ENCODE measurements around the gene AHDC1. TPM values are rescaled to one million over a fixed set of nuclear protein-coding genes. Genes with fewer than 3 reads are reported as not detected.
A peak's percentile ranks its signal among the peaks of the same experiment; 100 is the strongest.

AHDC1 gene
- total and polyA plus RNA-seq, 2 experiments from 2014 or later = 3.9 to 5.3 TPM

DNA sequence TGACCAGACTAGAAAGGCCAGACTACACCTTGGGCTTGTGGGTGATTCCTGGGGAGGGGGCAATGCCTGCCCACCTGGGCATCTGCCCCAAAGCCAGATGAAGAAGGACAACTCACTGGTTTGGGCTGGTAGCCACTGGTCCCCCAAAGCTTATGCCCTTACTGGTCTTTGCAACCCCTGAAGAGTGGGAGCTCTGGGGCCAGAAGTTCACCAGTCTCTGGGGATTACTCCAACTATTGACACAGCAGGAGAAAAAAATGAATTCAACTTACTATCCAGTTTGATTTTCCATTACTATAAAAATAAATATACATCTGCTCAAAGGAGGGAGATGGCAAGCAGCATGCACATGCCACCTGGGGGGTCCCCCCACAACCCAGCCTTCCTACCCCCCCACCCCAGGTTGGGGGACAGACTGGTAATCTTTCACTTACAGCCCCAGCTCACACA is 2.6 kb downstream of the AHDC1 start:
- in situ Hi-C loops (cut with MboI) = loop anchor here (25.0 kb wide), 2 partner anchors 189 to 489 kb away; no protein-coding TSS in a partner anchor
- Histone ChIP-seq H3K9ac (peak overlapping the region; percentile 80), H3K27ac (peak overlapping the region; percentile 43)

GRCh38 chr1:27600498-27601175 is 3.3 kb downstream of the AHDC1 start:
- DNase-seq = no peak
- H3K9me2 ChIP-seq (ENCODE audit: insufficient read depth) = no peaks in the 10 kb centered on the region
- H3K36me3 ChIP-seq (ENCODE audit: low read depth) = no peaks in the 10 kb centered on the region
- peaks cover 45% of the 10 kb centered on the region for H3K4me1 ChIP-seq (ENCODE audit: insufficient read depth)
- no peaks in the 10 kb centered on the region for H3F3A ChIP-seq (ENCODE audit: insufficient read depth)
- peaks cover 77% of the 10 kb centered on the region for H3K79me2 ChIP-seq (ENCODE audit: insufficient read depth)
- H3K4me2 ChIP-seq (ENCODE audit: unreplicated experiment) = peak overlapping the region; percentile 95
- H3K4me3 ChIP-seq = peak overlapping the region; percentile 84
- TF ChIP-seq EZH2phosphoT487 (IDR thresholded peaks at IDR 0.05; ENCODE audit: insufficient read depth, low read depth) = no peak
- TF ChIP-seq EZH2 (IDR thresholded peaks at IDR 0.05; ENCODE audit: insufficient read depth, poor library complexity, severe bottlenecking) = no peak
- H3K27ac ChIP-seq = peak overlapping the region; percentile 43
- H3K9ac ChIP-seq = peak overlapping the region; percentile 80
- H4K20me1 ChIP-seq (ENCODE audit: insufficient read depth) = no peaks in the 10 kb centered on the region
- H2AFZ ChIP-seq = no peak overlapping the region
- H3K27me3 ChIP-seq (replicated peaks; ENCODE audit: insufficient read depth) = no peaks in the 10 kb centered on the region
- in situ Hi-C loops (cut with MboI) = loop anchor here (25.0 kb wide), 2 partner anchors 188 to 488 kb away; no protein-coding TSS in a partner anchor
- no peaks in the 10 kb centered on the region for H3K9me3 ChIP-seq (ENCODE audit: low read depth)
- 56 to 57% methylated on average over 3 of the region's 3 CpGs for WGBS, 2 experiments (ENCODE audit: low coverage in 1 of 2, low lambda C conversion rate in 2 of 2, missing lambda C conversion rate in 2 of 2)

More for the DNA sequence above, 2.6 kb downstream of the AHDC1 start:
- H3K4me1 ChIP-seq (ENCODE audit: insufficient read depth) = peaks cover 38% of the 10 kb centered on the region
- H3K9me3 ChIP-seq (ENCODE audit: low read depth) = no peaks in the 10 kb centered on the region
- no peaks in the 10 kb centered on the region for H3F3A ChIP-seq (ENCODE audit: insufficient read depth)
- no peaks in the 10 kb centered on the region for H3K27me3 ChIP-seq (replicated peaks; ENCODE audit: insufficient read depth)
- H3K4me2 ChIP-seq (ENCODE audit: unreplicated experiment) = peak overlapping the region; percentile 95
- H3K9me2 ChIP-seq (ENCODE audit: insufficient read depth) = no peaks in the 10 kb centered on the region
- H4K20me1 ChIP-seq (ENCODE audit: insufficient read depth) = no peaks in the 10 kb centered on the region
- DNase-seq = peak; percentile 60
- TF ChIP-seq EZH2phosphoT487 (IDR thresholded peaks at IDR 0.05; ENCODE audit: insufficient read depth, low read depth) (no peak), EZH2 (IDR thresholded peaks at IDR 0.05; ENCODE audit: insufficient read depth, poor library complexity, severe bottlenecking) (no peak)
- H3K79me2 ChIP-seq (ENCODE audit: insufficient read depth) = peaks cover 70% of the 10 kb centered on the region
- H3K36me3 ChIP-seq (ENCODE audit: low read depth) = no peaks in the 10 kb centered on the region
- H3K4me3 ChIP-seq = peak overlapping the region; percentile 84
- no peak overlapping the region for H2AFZ ChIP-seq

DNA sequence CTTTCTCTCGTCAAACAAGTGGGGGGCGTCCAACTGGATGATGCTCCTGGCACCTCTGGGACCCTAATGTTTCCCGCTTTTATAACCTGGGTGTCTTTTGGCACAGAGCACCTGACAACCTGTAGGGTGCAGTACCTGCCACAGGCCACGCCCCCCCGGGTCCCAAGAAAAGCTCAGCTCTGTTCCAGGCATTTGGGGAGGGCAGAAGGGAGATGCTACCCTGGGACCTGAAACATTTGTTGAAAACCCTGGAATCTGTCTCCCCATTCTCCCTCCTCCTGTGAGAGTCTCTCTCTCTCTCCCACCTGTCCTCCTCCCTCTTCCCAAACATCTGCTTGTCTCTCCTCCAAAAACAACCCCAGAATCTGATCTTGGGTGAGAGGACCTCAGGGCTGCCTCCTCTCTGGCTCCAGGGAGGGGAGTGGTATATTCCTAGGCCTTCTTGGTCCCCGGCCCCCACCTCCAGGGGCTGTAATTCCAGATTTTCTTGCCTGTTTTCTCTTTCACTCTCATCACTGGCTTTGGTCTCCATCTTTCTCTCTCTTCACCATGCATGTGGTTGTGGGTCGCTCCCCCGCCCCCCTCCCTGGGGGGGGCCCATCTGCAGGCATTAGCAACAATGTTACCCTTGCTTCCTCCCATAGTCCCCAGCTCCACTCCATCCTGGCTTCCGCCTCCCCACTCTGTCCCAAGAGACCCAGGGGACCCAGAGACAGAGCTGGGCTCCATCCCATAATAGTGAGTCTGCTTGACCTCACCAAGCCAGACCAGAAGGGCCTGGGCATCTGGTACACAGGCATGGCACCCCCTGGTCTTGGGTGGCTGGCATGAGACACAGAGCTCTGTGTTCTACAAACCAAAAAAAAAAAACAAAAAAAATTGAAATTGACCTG is 4.1 kb downstream of the AHDC1 start:
- 35 to 47% methylated on average over 7 to 9 of the region's 9 CpGs for WGBS, 2 experiments (ENCODE audit: low coverage in 1 of 2, low lambda C conversion rate in 2 of 2, missing lambda C conversion rate in 2 of 2)
- Histone ChIP-seq H2AFZ (no peak overlapping the region), H3K4me2 (ENCODE audit: unreplicated experiment) (peak overlapping the region; percentile 62), H3K36me3 (ENCODE audit: low read depth) (no peaks in the 10 kb centered on the region), H3F3A (ENCODE audit: insufficient read depth) (no peaks in the 10 kb centered on the region), H3K9me3 (ENCODE audit: low read depth) (no peaks in the 10 kb centered on the region), H3K27me3 (replicated peaks; ENCODE audit: insufficient read depth) (no peaks in the 10 kb centered on the region), H4K20me1 (ENCODE audit: insufficient read depth) (no peaks in the 10 kb centered on the region), H3K4me1 (ENCODE audit: insufficient read depth) (peaks cover 53% of the 10 kb centered on the region), H3K9me2 (ENCODE audit: insufficient read depth) (no peaks in the 10 kb centered on the region), H3K4me3 (peak overlapping the region; percentile 30; the same call in 1 of the 2 replicates), H3K27ac (peak overlapping the region; percentile 32), H3K9ac (no peak overlapping the region), H3K79me2 (ENCODE audit: insufficient read depth) (peaks cover 84% of the 10 kb centered on the region)
- in situ Hi-C loops (cut with MboI) = loop anchor here (25.0 kb wide), 2 partner anchors 188 to 488 kb away; no protein-coding TSS in a partner anchor
- TF ChIP-seq EZH2phosphoT487 (IDR thresholded peaks at IDR 0.05; ENCODE audit: insufficient read depth, low read depth) (no peak), EZH2 (IDR thresholded peaks at IDR 0.05; ENCODE audit: insufficient read depth, poor library complexity, severe bottlenecking) (no peak)
- no peak for DNase-seq

GRCh38 chr1:27598902-27599528 is 4.9 kb downstream of the AHDC1 start:
- Histone ChIP-seq H2AFZ (no peak overlapping the region), H3K9ac (peak overlapping the region; percentile 36; the same call in 1 of the 2 replicates), H3K4me1 (ENCODE audit: insufficient read depth) (peaks cover 61% of the 10 kb centered on the region), H3K36me3 (ENCODE audit: low read depth) (no peaks in the 10 kb centered on the region), H3K9me2 (ENCODE audit: insufficient read depth) (no peaks in the 10 kb centered on the region), H3K27me3 (replicated peaks; ENCODE audit: insufficient read depth) (no peaks in the 10 kb centered on the region), H3K27ac (peak overlapping the region; percentile 43), H3F3A (ENCODE audit: insufficient read depth) (no peaks in the 10 kb centered on the region), H4K20me1 (ENCODE audit: insufficient read depth) (no peaks in the 10 kb centered on the region), H3K79me2 (ENCODE audit: insufficient read depth) (peaks cover 93% of the 10 kb centered on the region), H3K4me3 (peak overlapping the region; percentile 30; the same call in 1 of the 2 replicates), H3K9me3 (ENCODE audit: low read depth) (no peaks in the 10 kb centered on the region), H3K4me2 (ENCODE audit: unreplicated experiment) (peak overlapping the region; percentile 62)
- in situ Hi-C loops (cut with MboI) = no loop called here
- TF ChIP-seq EZH2 (IDR thresholded peaks at IDR 0.05; ENCODE audit: insufficient read depth, poor library complexity, severe bottlenecking) (no peak), EZH2phosphoT487 (IDR thresholded peaks at IDR 0.05; ENCODE audit: insufficient read depth, low read depth) (no peak)
- 0% methylated on average over 2 to 6 of the region's 6 CpGs for WGBS, 2 experiments (ENCODE audit: low coverage in 1 of 2, low lambda C conversion rate in 2 of 2, missing lambda C conversion rate in 2 of 2)
- peak; percentile 91 for DNase-seq
